ENCODE results near the gene EYA2.
"Not testable (repeated sequence)": the region's sequence is repeated elsewhere in the genome, so short reads cannot be mapped to it uniquely, and the experiment has no call there.

Gene EYA2

DNA sequence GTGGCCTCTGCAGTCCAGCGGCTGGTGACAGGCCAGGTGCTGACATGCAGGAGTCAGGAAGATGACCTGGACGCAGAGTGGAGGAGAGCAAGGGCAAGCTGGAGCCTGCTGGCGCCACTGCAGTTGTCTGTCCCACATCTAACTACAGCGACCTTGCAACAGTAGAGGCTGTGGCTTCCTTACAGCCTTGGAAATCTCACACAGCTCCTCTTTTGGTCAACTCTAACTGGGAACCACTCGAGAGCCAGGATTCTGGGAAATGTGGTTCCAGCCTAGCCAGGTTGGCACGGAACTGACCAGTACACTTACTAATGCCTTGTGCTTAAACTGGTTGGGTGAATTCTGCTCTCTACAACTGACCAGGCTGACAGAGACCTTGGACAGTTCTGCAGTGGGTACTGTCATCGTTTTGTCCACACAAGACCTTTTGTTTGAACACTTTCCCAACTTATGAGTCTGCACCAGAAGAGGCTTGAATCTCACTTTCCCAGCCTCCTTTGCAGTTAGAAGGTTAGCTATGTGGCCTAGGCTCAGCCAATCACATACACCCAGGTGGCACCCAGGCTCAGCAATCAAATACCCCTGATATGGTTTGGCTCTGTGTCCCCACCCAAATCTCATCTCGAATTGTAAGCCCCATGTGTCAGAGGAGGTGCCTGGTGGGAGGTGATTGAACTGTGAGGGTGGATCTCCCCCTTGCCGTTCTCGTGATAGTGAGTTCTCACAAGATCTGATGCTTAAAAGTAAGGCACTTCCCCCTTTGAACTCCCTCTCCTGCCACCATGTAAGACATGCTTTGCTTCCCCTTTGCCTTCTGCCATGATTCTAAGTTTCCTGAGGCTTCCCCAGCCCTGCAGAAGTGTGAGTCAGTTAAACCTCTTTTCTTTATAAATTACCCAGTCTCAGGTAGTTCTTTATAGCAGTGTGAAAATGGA lies 308.4 kb downstream of the EYA2 start:
- no peak overlapping the region for H2AFZ ChIP-seq (ENCODE audit: low read depth, low read length)
- H3K4me1 ChIP-seq (ENCODE audit: insufficient read depth, low read length) = no peaks in the 10 kb centered on the region
- no peaks in the 10 kb centered on the region for H3K36me3 ChIP-seq (ENCODE audit: insufficient read depth, low read length)
- H3K9me3 ChIP-seq (ENCODE audit: low read length) = no peaks in the 10 kb centered on the region
- no peaks in the 10 kb centered on the region for H3K27me3 ChIP-seq (ENCODE audit: insufficient read depth, low read length)
- no peak overlapping the region for H3K4me3 ChIP-seq (ENCODE audit: low read length)

DNA sequence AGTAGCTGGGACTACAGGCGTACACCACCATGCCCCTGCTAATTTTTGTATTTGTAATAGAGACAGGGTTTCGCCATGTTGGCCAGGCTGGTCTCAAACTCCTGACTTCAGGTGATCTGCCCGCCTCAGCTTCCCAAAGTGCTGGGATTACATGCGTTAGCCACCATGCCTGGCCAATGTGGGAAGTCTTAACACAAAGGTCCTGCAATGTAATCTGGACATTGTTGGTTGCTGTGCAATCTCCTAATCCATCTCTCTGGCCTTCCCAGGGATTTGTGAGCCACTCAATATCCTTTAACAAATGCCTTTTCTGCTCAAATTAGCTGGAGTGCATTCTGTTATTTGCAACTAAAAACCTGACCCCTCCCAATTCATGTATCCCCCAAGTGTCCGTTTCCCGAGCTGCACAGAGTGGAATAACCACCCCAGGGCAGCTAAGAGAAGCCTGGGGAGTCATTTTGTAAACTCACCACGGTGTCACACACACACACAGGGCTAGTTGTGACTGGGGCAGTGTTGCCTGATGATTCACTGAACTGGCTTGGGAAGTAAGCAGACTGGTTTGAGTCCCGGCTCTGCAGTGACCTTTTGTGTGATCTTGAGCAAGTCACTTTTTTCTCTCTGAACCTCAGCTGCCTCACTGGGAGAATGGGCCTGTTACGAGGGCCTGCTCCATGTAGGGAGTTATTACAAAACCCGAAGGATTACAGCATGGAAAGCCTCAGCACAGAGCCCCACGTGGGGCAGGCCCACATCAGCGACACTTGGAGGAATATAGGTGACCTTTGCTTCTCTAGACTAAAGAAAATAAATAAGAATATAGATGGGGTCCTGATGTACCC lies 309.6 kb downstream of the EYA2 start:
- H3K27me3 ChIP-seq (ENCODE audit: insufficient read depth, low read length) = no peaks in the 10 kb centered on the region
- H3K36me3 ChIP-seq (ENCODE audit: insufficient read depth, low read length) = peaks cover 10% of the 10 kb centered on the region
- H3K4me3 ChIP-seq (ENCODE audit: low read length) = no peak overlapping the region
- no peaks in the 10 kb centered on the region for H3K9me3 ChIP-seq (ENCODE audit: low read length)
- H2AFZ ChIP-seq (ENCODE audit: low read depth, low read length) = no peak overlapping the region
- H3K4me1 ChIP-seq (ENCODE audit: insufficient read depth, low read length) = no peaks in the 10 kb centered on the region

DNA sequence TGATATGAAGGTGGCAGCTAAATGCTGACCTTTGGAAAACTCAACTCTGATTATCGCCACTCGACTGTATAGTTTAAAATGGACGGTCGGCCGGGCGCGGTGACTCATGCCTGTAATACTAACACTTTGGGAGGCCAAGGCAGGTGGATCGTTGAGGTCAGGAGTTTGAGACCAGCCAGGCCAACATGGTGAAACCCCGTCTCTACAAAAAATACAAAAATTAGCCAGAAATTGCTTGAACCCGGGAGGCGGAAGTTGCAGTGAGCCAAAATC lies 310.1 kb downstream of the EYA2 start:
- H3K27me3 ChIP-seq (ENCODE audit: insufficient read depth, low read length); H3K4me1 ChIP-seq (ENCODE audit: insufficient read depth, low read length); H2AFZ ChIP-seq (ENCODE audit: low read depth, low read length); H3K4me3 ChIP-seq (ENCODE audit: low read length); H3K9me3 ChIP-seq (ENCODE audit: low read length): not testable (repeated sequence)
- H3K36me3 ChIP-seq (ENCODE audit: insufficient read depth, low read length) = peaks cover 15% of the 10 kb centered on the region

DNA sequence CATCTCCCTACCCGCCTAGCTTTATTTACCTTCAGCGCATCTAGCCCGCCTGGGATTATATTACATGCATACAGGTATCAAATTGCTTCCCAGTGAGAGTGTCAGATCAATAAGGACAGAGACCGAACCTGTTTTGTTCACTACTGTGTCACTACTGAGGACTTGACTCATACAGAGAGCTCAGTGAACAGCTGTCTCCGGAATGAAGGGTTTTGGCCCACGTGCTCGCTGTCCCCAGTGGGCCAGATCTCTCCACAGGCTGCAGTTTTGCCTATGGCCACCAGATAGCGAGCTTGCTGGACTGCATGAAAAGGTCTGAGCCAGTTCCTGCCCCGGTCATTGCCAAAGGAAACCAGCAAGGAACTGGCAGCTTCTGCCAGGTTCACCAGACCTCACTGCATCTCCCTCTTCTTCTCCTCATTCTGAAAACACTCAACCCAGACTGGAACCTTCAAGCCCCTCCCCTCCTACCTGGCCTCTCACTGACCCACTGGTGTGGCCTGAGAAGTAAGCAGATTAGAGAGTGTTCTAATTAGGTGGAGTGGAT lies 311.0 kb downstream of the EYA2 start:
- no peaks in the 10 kb centered on the region for H3K27me3 ChIP-seq (ENCODE audit: insufficient read depth, low read length)

DNA sequence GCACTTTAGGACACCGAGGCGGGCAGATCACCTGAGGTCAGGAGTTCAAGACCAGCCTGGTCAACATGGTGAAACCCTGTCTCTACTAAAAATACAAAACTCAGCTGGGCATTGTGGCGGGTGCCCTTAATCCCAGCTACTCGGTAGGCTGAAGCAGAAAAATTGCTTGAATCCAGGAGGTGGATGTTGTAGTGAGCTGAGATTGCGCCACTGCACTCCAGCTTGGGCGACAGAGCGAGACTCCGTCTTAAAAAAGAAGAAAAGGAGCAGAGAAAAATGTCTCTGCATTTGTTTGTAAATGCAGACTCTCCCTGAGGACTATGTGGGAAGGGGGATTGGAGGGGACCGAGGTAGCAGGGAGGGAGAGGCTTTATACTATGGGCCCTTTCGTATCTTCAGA lies 311.9 kb downstream of the EYA2 start:
- H3K4me1 ChIP-seq (ENCODE audit: insufficient read depth, low read length); H3K9me3 ChIP-seq (ENCODE audit: low read length); H3K27me3 ChIP-seq (ENCODE audit: insufficient read depth, low read length); H3K4me3 ChIP-seq (ENCODE audit: low read length); H2AFZ ChIP-seq (ENCODE audit: low read depth, low read length): not testable (repeated sequence)
- H3K36me3 ChIP-seq (ENCODE audit: insufficient read depth, low read length) = peaks cover 31% of the 10 kb centered on the region

More for the DNA sequence above, 311.0 kb downstream of the EYA2 start:
- Histone ChIP-seq H3K36me3 (ENCODE audit: insufficient read depth, low read length) (peaks cover 22% of the 10 kb centered on the region), H2AFZ (ENCODE audit: low read depth, low read length) (no peak overlapping the region), H3K4me1 (ENCODE audit: insufficient read depth, low read length) (no peaks in the 10 kb centered on the region), H3K4me3 (ENCODE audit: low read length) (no peak overlapping the region), H3K9me3 (ENCODE audit: low read length) (no peaks in the 10 kb centered on the region)

DNA sequence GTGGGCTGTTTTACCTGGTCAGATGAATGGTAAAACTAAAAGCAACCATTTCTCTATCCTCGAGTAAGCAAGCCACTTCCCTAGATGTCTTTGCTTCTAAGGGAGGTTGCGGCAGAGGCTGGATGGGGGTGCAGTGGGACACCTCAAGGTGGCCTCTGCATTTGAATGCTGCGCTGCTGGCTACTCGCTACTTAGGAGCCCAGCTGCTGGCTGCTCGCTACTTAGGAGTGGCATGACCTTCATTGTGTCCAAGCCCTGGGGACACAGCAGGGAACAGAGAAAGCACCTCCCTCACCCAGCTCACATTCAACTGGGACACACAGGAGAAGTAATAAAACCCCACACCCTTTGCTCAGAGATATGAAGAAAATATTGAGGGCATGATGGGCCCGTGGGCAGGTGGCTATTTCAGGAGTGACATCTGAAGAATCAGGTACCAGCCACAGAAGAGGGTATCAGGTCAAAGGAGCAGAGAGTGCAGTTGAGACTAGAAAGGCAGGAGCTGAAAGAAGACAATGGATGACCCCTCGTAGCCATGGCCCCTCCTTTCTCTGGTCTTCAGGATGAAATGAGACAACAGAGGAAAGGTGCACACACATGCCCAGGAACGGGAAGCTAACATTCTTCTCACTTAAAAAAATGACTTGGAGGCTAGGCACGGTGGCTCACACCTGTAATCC lies 312.5 kb downstream of the EYA2 start:
- no peaks in the 10 kb centered on the region for H3K27me3 ChIP-seq (ENCODE audit: insufficient read depth, low read length)
- H2AFZ ChIP-seq (ENCODE audit: low read depth, low read length) = no peak overlapping the region
- peaks cover 2% of the 10 kb centered on the region for H3K9me3 ChIP-seq (ENCODE audit: low read length)
- no peaks in the 10 kb centered on the region for H3K4me1 ChIP-seq (ENCODE audit: insufficient read depth, low read length)
- H3K4me3 ChIP-seq (ENCODE audit: low read length) = no peak overlapping the region
- H3K36me3 ChIP-seq (ENCODE audit: insufficient read depth, low read length) = peaks cover 37% of the 10 kb centered on the region

DNA sequence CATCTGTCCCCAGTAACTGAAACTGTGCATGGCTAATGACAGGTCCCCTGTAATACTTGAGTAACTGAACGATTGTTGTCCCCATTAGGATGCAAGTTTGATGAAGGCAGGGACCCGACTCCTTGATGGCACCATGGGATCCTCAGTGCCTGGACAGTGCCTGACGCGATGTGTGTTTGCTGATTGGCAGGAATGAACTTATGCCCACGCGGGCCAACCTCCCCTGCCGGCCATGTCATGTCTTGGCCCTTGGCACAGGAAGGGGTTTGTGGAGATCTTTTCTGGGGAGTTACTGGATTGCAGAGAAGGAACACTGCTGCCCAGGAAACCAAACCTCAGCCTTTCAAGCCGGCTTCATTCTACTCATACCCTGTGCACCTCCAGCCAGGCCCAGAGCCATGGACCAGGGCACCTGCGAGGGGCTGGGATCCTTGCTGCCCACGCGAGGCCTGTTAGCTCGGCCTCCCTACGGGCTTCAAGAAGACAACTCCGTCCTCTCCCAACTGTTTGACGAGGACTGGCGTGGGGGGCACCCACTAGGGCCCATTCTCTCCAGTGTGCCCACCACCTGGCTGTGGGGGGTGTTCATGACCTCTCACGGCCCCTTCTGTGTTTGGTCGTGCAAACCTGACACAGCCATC lies 314.0 kb downstream of the EYA2 start:
- Histone ChIP-seq H3K4me1 (ENCODE audit: insufficient read depth, low read length) (no peaks in the 10 kb centered on the region), H3K36me3 (ENCODE audit: insufficient read depth, low read length) (peaks cover 52% of the 10 kb centered on the region), H3K27me3 (ENCODE audit: insufficient read depth, low read length) (no peaks in the 10 kb centered on the region), H3K4me3 (ENCODE audit: low read length) (no peak overlapping the region), H3K9me3 (ENCODE audit: low read length) (peaks cover 4% of the 10 kb centered on the region), H2AFZ (ENCODE audit: low read depth, low read length) (no peak overlapping the region)

DNA sequence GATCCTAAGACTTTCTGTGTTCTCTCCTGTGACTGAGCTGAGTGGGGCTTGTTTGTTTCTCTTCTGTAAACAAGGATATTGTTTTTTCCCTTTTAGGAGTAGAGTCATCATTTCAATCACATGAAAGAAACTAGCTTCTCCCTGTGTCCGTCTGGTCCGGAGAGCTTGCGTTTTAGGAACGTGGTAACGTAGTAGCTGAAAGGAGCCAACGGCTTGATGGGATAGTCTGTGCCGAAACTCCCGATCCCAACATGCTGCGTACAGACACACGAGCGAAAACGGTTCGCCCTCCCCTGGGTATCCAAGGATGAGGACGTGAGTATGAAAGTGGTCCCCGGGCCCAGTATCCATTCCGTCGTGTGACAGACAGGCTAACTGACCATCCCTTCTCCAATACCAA lies 315.3 kb downstream of the EYA2 start:
- Histone ChIP-seq H2AFZ (ENCODE audit: low read depth, low read length) (no peak overlapping the region), H3K36me3 (ENCODE audit: insufficient read depth, low read length) (peaks cover 65% of the 10 kb centered on the region), H3K4me3 (ENCODE audit: low read length) (no peak overlapping the region), H3K27me3 (ENCODE audit: insufficient read depth, low read length) (no peaks in the 10 kb centered on the region), H3K9me3 (ENCODE audit: low read length) (peaks cover 4% of the 10 kb centered on the region), H3K4me1 (ENCODE audit: insufficient read depth, low read length) (no peaks in the 10 kb centered on the region)

DNA sequence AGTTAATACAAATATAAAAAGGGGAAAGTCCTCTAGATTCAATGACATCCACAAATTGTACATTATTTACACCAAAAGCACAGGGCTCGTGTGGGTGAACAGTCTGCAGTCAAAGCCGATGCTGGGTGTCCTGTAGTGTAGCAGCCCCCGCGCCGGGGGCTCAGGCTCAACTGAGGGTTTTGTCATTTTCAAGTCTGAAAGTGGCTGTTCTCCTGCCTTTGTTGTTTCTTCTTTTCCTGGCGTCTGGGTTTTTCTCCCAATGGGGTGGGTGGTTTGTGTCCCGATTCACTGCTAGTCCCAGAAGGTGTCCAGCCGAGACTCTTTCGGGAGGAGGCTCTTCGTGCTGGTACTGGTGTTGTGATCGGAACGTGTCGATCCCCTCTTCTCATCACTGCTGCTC lies 315.8 kb downstream of the EYA2 start:
- Histone ChIP-seq H3K4me3 (ENCODE audit: low read length) (no peak overlapping the region), H3K4me1 (ENCODE audit: insufficient read depth, low read length) (no peaks in the 10 kb centered on the region), H3K27me3 (ENCODE audit: insufficient read depth, low read length) (no peaks in the 10 kb centered on the region), H3K36me3 (ENCODE audit: insufficient read depth, low read length) (peaks cover 65% of the 10 kb centered on the region), H2AFZ (ENCODE audit: low read depth, low read length) (no peak overlapping the region), H3K9me3 (ENCODE audit: low read length) (peaks cover 4% of the 10 kb centered on the region)

DNA sequence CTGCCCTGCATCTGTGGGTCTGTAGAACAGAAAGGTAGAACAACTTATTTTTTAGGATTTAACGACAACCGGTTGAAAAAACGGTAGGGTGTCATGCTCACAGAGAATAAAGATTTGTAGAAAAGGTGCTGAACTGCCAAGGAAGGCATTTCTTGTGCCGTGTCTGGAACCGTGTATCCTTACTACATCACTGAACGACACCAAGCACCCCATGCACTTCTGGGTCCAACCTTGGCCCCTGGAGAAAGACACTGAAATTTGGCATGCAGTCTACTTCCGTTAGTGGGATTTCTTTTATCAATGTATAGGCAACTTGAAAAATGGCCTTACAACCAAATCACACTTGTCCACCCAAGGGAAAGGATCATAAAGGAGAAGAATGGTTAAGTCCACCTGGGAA lies 316.4 kb downstream of the EYA2 start:
- Histone ChIP-seq H3K9me3 (ENCODE audit: low read length) (peaks cover 4% of the 10 kb centered on the region), H2AFZ (ENCODE audit: low read depth, low read length) (no peak overlapping the region), H3K27me3 (ENCODE audit: insufficient read depth, low read length) (no peaks in the 10 kb centered on the region), H3K4me1 (ENCODE audit: insufficient read depth, low read length) (no peaks in the 10 kb centered on the region), H3K4me3 (ENCODE audit: low read length) (no peak overlapping the region), H3K36me3 (ENCODE audit: insufficient read depth, low read length) (peaks cover 70% of the 10 kb centered on the region)

DNA sequence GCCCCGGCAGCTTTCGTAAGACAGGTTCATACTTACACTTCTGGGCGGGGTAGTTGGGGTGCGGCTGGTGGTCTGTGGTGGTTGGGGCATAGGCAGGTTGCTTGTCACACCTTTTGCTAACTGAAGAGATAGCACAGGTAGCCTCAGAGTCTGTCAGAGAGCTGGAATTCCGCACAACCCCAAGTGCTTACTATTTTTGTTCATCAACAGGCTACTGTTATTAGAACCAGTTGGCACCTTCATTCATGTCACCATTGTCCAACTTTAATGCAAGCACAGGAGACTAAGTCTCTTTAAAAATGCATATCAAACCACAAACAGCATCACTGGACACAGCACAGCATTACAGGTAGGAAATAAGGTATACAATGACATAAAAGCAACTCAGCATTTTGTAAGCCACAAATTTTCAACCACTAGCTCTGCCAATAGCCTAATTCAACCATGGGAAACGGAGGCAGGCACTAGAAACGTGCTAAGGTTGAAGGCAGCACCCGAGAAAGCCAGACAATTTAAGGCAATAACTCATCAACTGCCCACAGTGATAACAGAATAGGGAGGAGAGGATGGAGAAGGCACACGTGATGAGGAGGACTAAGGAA lies 318.1 kb downstream of the EYA2 start:
- H3K27me3 ChIP-seq (ENCODE audit: insufficient read depth, low read length) = no peaks in the 10 kb centered on the region
- H3K36me3 ChIP-seq (ENCODE audit: insufficient read depth, low read length) = peaks cover 80% of the 10 kb centered on the region

DNA sequence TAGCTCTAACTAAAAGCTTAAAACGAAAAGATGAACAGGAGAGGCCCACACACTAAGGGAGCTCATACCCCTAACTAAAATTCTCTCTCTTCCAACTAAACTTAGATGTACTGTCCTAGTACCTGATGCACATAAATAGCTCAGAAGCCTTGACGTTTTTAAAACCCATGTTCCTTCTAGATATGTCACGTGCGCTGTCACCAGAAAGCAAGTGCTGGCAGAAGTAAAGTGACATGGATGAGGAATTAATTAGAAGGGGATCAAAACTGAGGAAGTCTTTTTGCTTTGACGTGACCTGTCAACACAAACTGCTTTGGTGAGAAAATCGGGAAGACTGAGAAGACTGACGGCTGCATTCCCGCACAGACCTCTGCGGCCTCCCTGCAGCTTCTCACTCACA lies 319.3 kb downstream of the EYA2 start:
- Histone ChIP-seq H3K9me3 (ENCODE audit: low read length) (peaks cover 4% of the 10 kb centered on the region), H3K36me3 (ENCODE audit: insufficient read depth, low read length) (peaks cover 84% of the 10 kb centered on the region), H3K4me1 (ENCODE audit: insufficient read depth, low read length) (no peaks in the 10 kb centered on the region), H3K27me3 (ENCODE audit: insufficient read depth, low read length) (no peaks in the 10 kb centered on the region), H3K4me3 (ENCODE audit: low read length) (no peak overlapping the region), H2AFZ (ENCODE audit: low read depth, low read length) (no peak overlapping the region)

More for the DNA sequence above, 318.1 kb downstream of the EYA2 start:
- no peaks in the 10 kb centered on the region for H3K4me1 ChIP-seq (ENCODE audit: insufficient read depth, low read length)
- H3K9me3 ChIP-seq (ENCODE audit: low read length) = peaks cover 4% of the 10 kb centered on the region
- H2AFZ ChIP-seq (ENCODE audit: low read depth, low read length) = no peak overlapping the region
- H3K4me3 ChIP-seq (ENCODE audit: low read length) = no peak overlapping the region

All from neuron (in vitro differentiated cells).